Adrenal gland (tissue), 19 donors: ENCODE results near the gene PFAS. TPM values are rescaled to one million over a fixed set of nuclear protein-coding genes. Genes with fewer than 3 reads are reported as not detected.

Experiments used
- DNase-seq, 7 donors: peaks; one replicate each; pipeline ENCODE4 v3.0.0-alpha.2; 2019 to 2020
- H3K27ac ChIP-seq, 5 donors: fragments of 200-600 bp; sonication (generic) in 4 of 5; 1 replicate in 3 of 5; 2 replicates in 2 of 5; pipeline versions ENCODE4 v1.5.1 to v1.8.0; 2016 to 2020; ENCODE audit warnings: mild to moderate bottlenecking in 1 of 5
- H3K27me3 ChIP-seq: fragments of 200-600 bp; 2 replicates; pipeline ENCODE4 v1.8.0; 2021
- H3K36me3 ChIP-seq, 2 donors: fragments of 200-600 bp; replicated peaks in 1 of 2; 1 replicate in 1 of 2; 2 replicates in 1 of 2; pipeline versions ENCODE4 v1.5.1 to v1.8.0; 2018 to 2022
- H3K4me1 ChIP-seq, 2 donors: fragments of 200-600 bp; replicated peaks in 1 of 2; 1 replicate in 1 of 2; 2 replicates in 1 of 2; pipeline versions ENCODE4 v1.5.1 to v1.8.0; 2018 to 2021
- H3K4me3 ChIP-seq, 4 donors: fragments of 200-600 bp; sonication (generic) in 3 of 4; one replicate each; pipeline ENCODE4 v1.5.1; 2016 to 2018
- H3K9me3 ChIP-seq, 3 donors: fragments of 200-600 bp; sonication (generic) in 1 of 3; replicated peaks in 1 of 3; 1 replicate in 2 of 3; 2 replicates in 1 of 3; pipeline versions ENCODE4 v1.5.1 to v1.8.0; 2016 to 2021
- CTCF ChIP-seq, 6 experiments: fragments of 450-650 bp in 4 of 6; fragments of 200-600 bp in 2 of 6; sonication (generic) in 1 of 6; IDR thresholded peaks; 1 replicate in 5 of 6; 2 replicates in 1 of 6; pipeline versions ENCODE4 v1.5.1 to v1.8.0; 2016 to 2021; ENCODE audit warnings: antibody characterized with exemption in 6 of 6, mild to moderate bottlenecking in 2 of 6, moderate library complexity in 1 of 6
- POLR2A ChIP-seq, 2 donors: fragments of 450-650 bp; IDR thresholded peaks; one replicate each; pipeline ENCODE4 v1.6.1; 2017; ENCODE audit warnings: antibody characterized with exemption in 2 of 2, mild to moderate bottlenecking in 2 of 2, moderate library complexity in 1 of 2
- WGBS, 4 donors: extraction: QIAGEN DNeasy Blood & Tissue Kit in 2 of 4; methylation state at CpG; one replicate each; pipeline versions ENCODE4 v1.1.5 to v1.1.7; 2013 to 2017; 5-methylcytosine and 5-hydroxymethylcytosine counted together
- intact Hi-C, 2 donors: fragments of 100-400 bp; cut with DNase I; formaldehyde crosslinking; loops; one replicate each; pipeline versions ENCODE4 v1.14.1 to v1.15.0; 2022 to 2023
- long read RNA-seq, 10 donors: library from polyadenylated mRNA in 3 of 10; unstranded in 2 of 10; stranded (forward) in 1 of 10; transcript quantifications; one replicate each; pipeline ENCODE4 v2.0.0 and lab custom pipeline, GENCODE V29; 2021 to 2026
- polyA plus RNA-seq, 3 donors: library from polyadenylated mRNA; stranded (reverse); fragments of 200-250 nt in 2 of 3; fragments of 350-450 nt in 1 of 3; fragmentation: Illumina TruSeq in 1 of 3; extraction: RNeasy Lipid Tissue Mini Kit (QIAGEN cat#74804) in 1 of 3; gene quantifications; one replicate each; pipeline ENCODE4 v1.2.3, GENCODE V29; 2013 to 2014
- total RNA-seq, 9 donors: library from RNA; depleted of rRNA in 4 of 9; stranded (reverse); fragments of >200 nt in 4 of 9; fragments of 120-200 nt in 1 of 9; fragmentation: NEBNext Ultra II Directional in 1 of 9; extraction: Animal tissue kit (Norgen Biotek cat#: 25700) in 1 of 9; gene quantifications; one replicate each; pipeline versions ENCODE4 v1.1.0 to v1.2.4, GENCODE V29; 2013 to 2023
- donor health status: healthy with polysubstance abuse.
- donor health status: Bipolar disorder and iron deficiency.
- donor health status: DM: yes; HTN: yes; CAD: no.
- donor health status: DM: no; HTN: no; CAD: no.
- donor health status: DM: no; HTN: no; CAD: no.
- donor health status: DM: yes; HTN: yes; CAD: no.

PFAS gene, protein sequence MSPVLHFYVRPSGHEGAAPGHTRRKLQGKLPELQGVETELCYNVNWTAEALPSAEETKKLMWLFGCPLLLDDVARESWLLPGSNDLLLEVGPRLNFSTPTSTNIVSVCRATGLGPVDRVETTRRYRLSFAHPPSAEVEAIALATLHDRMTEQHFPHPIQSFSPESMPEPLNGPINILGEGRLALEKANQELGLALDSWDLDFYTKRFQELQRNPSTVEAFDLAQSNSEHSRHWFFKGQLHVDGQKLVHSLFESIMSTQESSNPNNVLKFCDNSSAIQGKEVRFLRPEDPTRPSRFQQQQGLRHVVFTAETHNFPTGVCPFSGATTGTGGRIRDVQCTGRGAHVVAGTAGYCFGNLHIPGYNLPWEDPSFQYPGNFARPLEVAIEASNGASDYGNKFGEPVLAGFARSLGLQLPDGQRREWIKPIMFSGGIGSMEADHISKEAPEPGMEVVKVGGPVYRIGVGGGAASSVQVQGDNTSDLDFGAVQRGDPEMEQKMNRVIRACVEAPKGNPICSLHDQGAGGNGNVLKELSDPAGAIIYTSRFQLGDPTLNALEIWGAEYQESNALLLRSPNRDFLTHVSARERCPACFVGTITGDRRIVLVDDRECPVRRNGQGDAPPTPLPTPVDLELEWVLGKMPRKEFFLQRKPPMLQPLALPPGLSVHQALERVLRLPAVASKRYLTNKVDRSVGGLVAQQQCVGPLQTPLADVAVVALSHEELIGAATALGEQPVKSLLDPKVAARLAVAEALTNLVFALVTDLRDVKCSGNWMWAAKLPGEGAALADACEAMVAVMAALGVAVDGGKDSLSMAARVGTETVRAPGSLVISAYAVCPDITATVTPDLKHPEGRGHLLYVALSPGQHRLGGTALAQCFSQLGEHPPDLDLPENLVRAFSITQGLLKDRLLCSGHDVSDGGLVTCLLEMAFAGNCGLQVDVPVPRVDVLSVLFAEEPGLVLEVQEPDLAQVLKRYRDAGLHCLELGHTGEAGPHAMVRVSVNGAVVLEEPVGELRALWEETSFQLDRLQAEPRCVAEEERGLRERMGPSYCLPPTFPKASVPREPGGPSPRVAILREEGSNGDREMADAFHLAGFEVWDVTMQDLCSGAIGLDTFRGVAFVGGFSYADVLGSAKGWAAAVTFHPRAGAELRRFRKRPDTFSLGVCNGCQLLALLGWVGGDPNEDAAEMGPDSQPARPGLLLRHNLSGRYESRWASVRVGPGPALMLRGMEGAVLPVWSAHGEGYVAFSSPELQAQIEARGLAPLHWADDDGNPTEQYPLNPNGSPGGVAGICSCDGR (N-terminal part only)
- 10 to 100 TPM in 8 of 9 donors, 1 to 10 TPM in 1; 9.7 to 53.6 (median 23.8) TPM for total RNA-seq
- 10 to 100 TPM; 15.6 to 28.6 (median 18.0) TPM for polyA plus RNA-seq
- long read RNA-seq, donor 1, partial matches to known transcripts: 2,997 of 3,107 reads
- long read RNA-seq, donor 1, other reads (novel, unspliced or antisense): 110 of 3,107 reads
- long read RNA-seq, donor 2, full-length matches to known transcripts: 1 of 1,894 reads
- long read RNA-seq, donor 2, partial matches to known transcripts: 1,810 of 1,894 reads
- long read RNA-seq, donor 2, other reads (novel, unspliced or antisense): 83 of 1,894 reads
- long read RNA-seq, donor 3: 0 reads
- long read RNA-seq, donor 4, partial matches to known transcripts: 0 of 1 reads
- long read RNA-seq, donor 4, other reads (novel, unspliced or antisense): 1 of 1 reads
- long read RNA-seq, donor 5, full-length matches to known transcripts: 10 of 23 reads
- long read RNA-seq, donor 5, partial matches to known transcripts: 6 of 23 reads
- long read RNA-seq, donor 5, other reads (novel, unspliced or antisense): 7 of 23 reads
- long read RNA-seq, donor 6, partial matches to known transcripts: 0 of 1 reads
- long read RNA-seq, donor 6, other reads (novel, unspliced or antisense): 1 of 1 reads
- long read RNA-seq, donor 7, partial matches to known transcripts: 19 of 19 reads
- long read RNA-seq, donor 7, other reads (novel, unspliced or antisense): 0 of 19 reads
- long read RNA-seq, donor 8: 0 reads
- long read RNA-seq, donor 9, partial matches to known transcripts: 9 of 9 reads
- long read RNA-seq, donor 9, other reads (novel, unspliced or antisense): 0 of 9 reads
- long read RNA-seq, donor 10: 0 reads

GRCh38 chr17:8248751-8249607 lies at the start of gene PFAS:
Gene PFAS (plus strand): TSS chr17:8249289. CDS start chr17:8253938, 4,649 bp downstream.
- DNase-seq: peak; percentile 95 to 98 (median 97)
- WGBS, 4 donors: 0 to 2% (median 1%) methylated on average over 20 to 58 of the region's 58 CpGs
- Histone ChIP-seq H3K4me1 (peaks cover 0 to 8% of the 10 kb centered on the region in 2 donors), H3K9me3 (no peaks in the 10 kb centered on the region), H3K4me3 (peak within 1 kb of the TSS; percentile 38 to 85 (median 56)), H3K36me3 (no peaks in the 10 kb centered on the region), H3K27me3 (no peaks in the 10 kb centered on the region), H3K27ac (peak within 1 kb of the TSS; percentile 95 to 100 (median 98))
- peak in 1 of 6 experiments; percentile 29 for TF ChIP-seq CTCF (IDR thresholded peaks at IDR 0.05)
- peak; percentile 28 to 73 for TF ChIP-seq POLR2A (IDR thresholded peaks at IDR 0.05)
- intact Hi-C loops: no loop called here

DNA sequence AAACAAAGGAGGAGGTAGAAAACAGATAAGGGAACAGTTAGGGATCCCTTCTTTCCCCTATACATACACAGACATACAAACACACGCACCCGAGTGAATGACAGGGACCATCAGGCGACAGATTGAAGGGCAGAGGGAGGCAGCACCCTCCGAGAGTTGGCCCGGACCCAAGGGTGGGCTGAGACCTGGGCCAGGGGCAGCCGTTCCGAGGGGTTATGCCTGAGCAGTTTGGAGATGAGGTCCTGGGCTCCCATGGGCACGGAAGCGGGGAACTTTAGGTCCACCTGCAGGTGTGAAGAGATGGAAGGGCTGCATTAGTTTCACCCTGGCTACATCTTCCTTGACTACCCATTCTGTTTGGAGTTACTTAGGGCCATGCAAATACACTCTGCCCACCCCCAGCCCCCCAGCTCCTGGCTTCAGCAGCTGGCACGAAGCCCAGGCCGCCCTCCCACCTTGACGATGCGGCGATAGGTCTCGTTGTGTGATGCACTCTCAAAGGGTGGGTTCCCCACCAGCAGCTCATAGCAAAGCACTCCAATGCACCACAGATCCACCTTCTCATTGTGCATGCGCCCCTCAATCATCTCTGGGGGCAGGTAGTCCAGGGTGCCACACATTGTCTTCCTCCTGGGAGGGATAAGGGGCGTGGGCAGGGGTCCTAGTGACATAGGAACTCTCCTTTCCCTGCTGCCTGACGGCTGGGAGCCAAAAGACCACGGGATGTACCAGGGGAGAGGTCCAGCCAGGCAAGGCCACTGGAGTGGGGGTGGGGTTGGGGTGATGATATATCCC lies 44.1 kb upstream of the PFAS start:
- no peaks in the 10 kb centered on the region for H3K27me3 ChIP-seq
- H3K36me3 ChIP-seq: no peaks in the 10 kb centered on the region
- H3K4me3 ChIP-seq: no peak overlapping the region
- H3K4me1 ChIP-seq: peaks cover under 1 to 5% of the 10 kb centered on the region in 2 donors
- no peak for DNase-seq
- H3K9me3 ChIP-seq: no peaks in the 10 kb centered on the region
- no peak overlapping the region for H3K27ac ChIP-seq
- intact Hi-C loops: no loop called here
- TF ChIP-seq POLR2A (IDR thresholded peaks at IDR 0.05) (no peak), CTCF (IDR thresholded peaks at IDR 0.05) (no peak)
- WGBS, 4 donors: 88 to 95% (median 89%) methylated on average over 17 to 19 of the region's 19 CpGs
